ENCODE results near the gene ADGRA3. TPM values are rescaled to one million over a fixed set of nuclear protein-coding genes. Genes with fewer than 3 reads are reported as not detected.

The ADGRA3 gene
- total RNA-seq, 1 experiment from 2014 or later: 35.0 TPM

DNA sequence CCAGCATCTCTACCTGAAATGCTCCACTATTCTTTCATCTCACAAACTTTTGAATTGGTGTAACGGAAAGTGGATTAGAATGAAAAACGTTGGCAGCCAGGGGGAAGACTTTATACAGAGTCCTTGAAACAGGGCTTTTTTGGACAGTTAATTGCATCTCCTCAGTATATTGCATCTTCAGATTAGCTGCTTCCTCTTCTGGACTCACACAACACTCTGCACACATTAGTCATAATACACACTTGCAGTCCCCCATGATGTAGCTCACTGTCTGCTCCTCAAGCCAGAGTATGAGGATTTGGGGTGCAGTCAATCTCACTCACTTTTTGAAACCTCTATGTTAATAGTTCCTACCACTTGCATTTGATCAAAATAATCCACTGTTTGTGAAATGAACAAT, 101.0 kb downstream of the ADGRA3 start:
- BruUV-seq (replicated peaks): no TSS peak
- H3K36me3 ChIP-seq (ENCODE audit: control insufficient read depth, insufficient read depth, low read length): no peaks in the 10 kb centered on the region
- no peaks in the 10 kb centered on the region for H3K4me1 ChIP-seq
- POLR2A ChIA-PET: no interaction called here
- no peak overlapping the region for H3K4me3 ChIP-seq (ENCODE audit: low read depth, low read length)
- Mint-ChIP-seq H3K4me1 (ENCODE audit: low read depth, unreplicated experiment) (no peaks in the 10 kb centered on the region), H3K27ac (ENCODE audit: unreplicated experiment) (no peak overlapping the region), H3K9me3 (ENCODE audit: unreplicated experiment) (no peaks in the 10 kb centered on the region), H3K36me3 (ENCODE audit: insufficient read depth, unreplicated experiment) (peaks cover 5% of the 10 kb centered on the region), H3K4me3 (ENCODE audit: unreplicated experiment) (no peak overlapping the region), H3K27me3 (ENCODE audit: insufficient read depth, unreplicated experiment) (no peaks in the 10 kb centered on the region)
- no peaks in the 10 kb centered on the region for H3K27me3 ChIP-seq (replicated peaks; ENCODE audit: control insufficient read depth, insufficient read depth, low read length)
- CTCF ChIA-PET: interaction anchor here (1.0 kb wide), 1 partner anchor 275 kb away, joined by 3 read pairs; no protein-coding TSS in a partner anchor
- intact Hi-C loops (cut with micrococcal nuclease; ENCODE audit: unreplicated experiment): loop anchor here (2.0 to 5.0 kb wide), 2 partner anchors 48 to 102 kb away; partner anchors contain the start of gene ADGRA3
- TF ChIP-seq, protein P1, sequence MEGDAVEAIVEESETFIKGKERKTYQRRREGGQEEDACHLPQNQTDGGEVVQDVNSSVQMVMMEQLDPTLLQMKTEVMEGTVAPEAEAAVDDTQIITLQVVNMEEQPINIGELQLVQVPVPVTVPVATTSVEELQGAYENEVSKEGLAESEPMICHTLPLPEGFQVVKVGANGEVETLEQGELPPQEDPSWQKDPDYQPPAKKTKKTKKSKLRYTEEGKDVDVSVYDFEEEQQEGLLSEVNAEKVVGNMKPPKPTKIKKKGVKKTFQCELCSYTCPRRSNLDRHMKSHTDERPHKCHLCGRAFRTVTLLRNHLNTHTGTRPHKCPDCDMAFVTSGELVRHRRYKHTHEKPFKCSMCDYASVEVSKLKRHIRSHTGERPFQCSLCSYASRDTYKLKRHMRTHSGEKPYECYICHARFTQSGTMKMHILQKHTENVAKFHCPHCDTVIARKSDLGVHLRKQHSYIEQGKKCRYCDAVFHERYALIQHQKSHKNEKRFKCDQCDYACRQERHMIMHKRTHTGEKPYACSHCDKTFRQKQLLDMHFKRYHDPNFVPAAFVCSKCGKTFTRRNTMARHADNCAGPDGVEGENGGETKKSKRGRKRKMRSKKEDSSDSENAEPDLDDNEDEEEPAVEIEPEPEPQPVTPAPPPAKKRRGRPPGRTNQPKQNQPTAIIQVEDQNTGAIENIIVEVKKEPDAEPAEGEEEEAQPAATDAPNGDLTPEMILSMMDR (IDR thresholded peaks at IDR 0.05; ENCODE audit: insufficient read depth in 1 of 2, low read depth in 1 of 2, low read length in 1 of 2, severe bottlenecking in 1 of 2, unreplicated experiment in 1 of 2): no peak
- no peaks in the 10 kb centered on the region for H3K9me3 ChIP-seq
- no peak for DNase-seq

GRCh38 chr4:22413471-22413870, 102.4 kb downstream of the ADGRA3 start:
- BruUV-seq (replicated peaks): no TSS peak
- no peaks in the 10 kb centered on the region for H3K36me3 Mint-ChIP-seq (ENCODE audit: insufficient read depth, unreplicated experiment)
- ChIA-PET POLR2A (no interaction called here), CTCF (no interaction called here)
- H3K4me1 Mint-ChIP-seq (ENCODE audit: low read depth, unreplicated experiment): no peaks in the 10 kb centered on the region
- H3K27me3 Mint-ChIP-seq (ENCODE audit: insufficient read depth, unreplicated experiment): no peaks in the 10 kb centered on the region
- no peak for DNase-seq
- TF ChIP-seq, protein P1 (IDR thresholded peaks at IDR 0.05; ENCODE audit: insufficient read depth in 1 of 2, low read depth in 1 of 2, low read length in 1 of 2, severe bottlenecking in 1 of 2, unreplicated experiment in 1 of 2): no peak
- no peak overlapping the region for H3K27ac Mint-ChIP-seq (ENCODE audit: unreplicated experiment)
- no peaks in the 10 kb centered on the region for H3K27me3 ChIP-seq (replicated peaks; ENCODE audit: control insufficient read depth, insufficient read depth, low read length)
- no peak overlapping the region for H3K4me3 Mint-ChIP-seq (ENCODE audit: unreplicated experiment)
- H3K9me3 ChIP-seq: no peaks in the 10 kb centered on the region
- H3K4me1 ChIP-seq: no peaks in the 10 kb centered on the region
- no peaks in the 10 kb centered on the region for H3K36me3 ChIP-seq (ENCODE audit: control insufficient read depth, insufficient read depth, low read length)
- no peak overlapping the region for H3K4me3 ChIP-seq (ENCODE audit: low read depth, low read length)
- no peaks in the 10 kb centered on the region for H3K9me3 Mint-ChIP-seq (ENCODE audit: unreplicated experiment)
- intact Hi-C loops (cut with micrococcal nuclease; ENCODE audit: unreplicated experiment): loop anchor here (5.0 kb wide), 1 partner anchor 104 kb away; the partner anchor contains the start of gene ADGRA3

- intact Hi-C loops (cut with micrococcal nuclease; ENCODE audit: unreplicated experiment): loop anchor here (5.0 kb wide), 1 partner anchor 105 kb away; the partner anchor contains the start of gene ADGRA3
- Mint-ChIP-seq H3K4me3 (ENCODE audit: unreplicated experiment) (no peak overlapping the region), H3K4me1 (ENCODE audit: low read depth, unreplicated experiment) (no peaks in the 10 kb centered on the region), H3K27me3 (ENCODE audit: insufficient read depth, unreplicated experiment) (no peaks in the 10 kb centered on the region), H3K27ac (ENCODE audit: unreplicated experiment) (no peak overlapping the region), H3K9me3 (ENCODE audit: unreplicated experiment) (no peaks in the 10 kb centered on the region), H3K36me3 (ENCODE audit: insufficient read depth, unreplicated experiment) (peaks cover 2% of the 10 kb centered on the region)
- ChIA-PET POLR2A (no interaction called here), CTCF (no interaction called here)
- Histone ChIP-seq H3K27me3 (replicated peaks; ENCODE audit: control insufficient read depth, insufficient read depth, low read length) (no peaks in the 10 kb centered on the region), H3K9me3 (no peaks in the 10 kb centered on the region), H3K4me1 (no peaks in the 10 kb centered on the region), H3K36me3 (ENCODE audit: control insufficient read depth, insufficient read depth, low read length) (no peaks in the 10 kb centered on the region), H3K4me3 (ENCODE audit: low read depth, low read length) (no peak overlapping the region)
- TF ChIP-seq, protein P1 (IDR thresholded peaks at IDR 0.05; ENCODE audit: insufficient read depth in 1 of 2, low read depth in 1 of 2, low read length in 1 of 2, severe bottlenecking in 1 of 2, unreplicated experiment in 1 of 2): no peak
- DNase-seq: no peak
- no TSS peak for BruUV-seq (replicated peaks)
Observed at GRCh38 chr4:22412013-22412412, 103.9 kb downstream of the ADGRA3 start.

Measured in Caco-2 (cell line).